GM18505 (cell line): ENCODE results near the gene TMEM121.
A peak's percentile ranks its signal among the peaks of the same experiment; 100 is the strongest.
"Not testable (repeated sequence)": the region's sequence is repeated elsewhere in the genome, so short reads cannot be mapped to it uniquely, and the experiment has no call there.

Experiments used
- ATAC-seq: cut with Tn5 transposase; IDR thresholded peaks from one replicate; pipeline ENCODE4 v1.9.1; 2021; ENCODE audit not compliant: unreplicated experiment
- POLR2A ChIP-seq: IDR thresholded peaks from 4 replicates; pipeline ENCODE4 v1.6.1; 2011; ENCODE audit warnings: borderline replicate concordance; ENCODE audit not compliant: insufficient read depth, insufficient read length; ENCODE audit errors: extremely low read depth

TMEM121 gene

GRCh38 chr14:105547741-105548169 is 21.4 kb downstream of the TMEM121 start:
- TF ChIP-seq POLR2A: no peak
- no peak for ATAC-seq

DNA sequence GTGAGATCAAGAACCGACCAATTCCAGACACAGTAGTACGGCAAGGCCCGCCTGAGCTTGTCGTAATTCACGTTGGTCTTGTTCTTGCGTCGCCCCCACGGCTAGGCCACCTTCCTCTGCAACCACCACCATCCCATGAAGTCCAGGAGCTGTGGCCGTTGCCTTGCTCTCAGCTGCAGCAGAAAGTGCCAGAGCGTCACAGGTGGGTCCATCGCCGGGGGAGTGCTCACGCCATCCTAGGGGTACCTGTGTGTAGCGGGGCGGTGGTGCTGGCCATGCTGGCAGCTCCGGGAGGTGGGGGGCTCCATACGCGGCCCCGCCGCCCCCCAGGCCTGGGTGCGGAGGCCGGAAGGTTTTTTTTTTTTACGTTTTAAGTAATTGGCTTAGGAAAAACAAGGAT is 23.1 kb downstream of the TMEM121 start:
- TF ChIP-seq POLR2A: no peak
- ATAC-seq: no peak

- no peak for TF ChIP-seq POLR2A
Observed at GRCh38 chr14:105554022-105554421, 27.6 kb downstream of the TMEM121 start.

DNA sequence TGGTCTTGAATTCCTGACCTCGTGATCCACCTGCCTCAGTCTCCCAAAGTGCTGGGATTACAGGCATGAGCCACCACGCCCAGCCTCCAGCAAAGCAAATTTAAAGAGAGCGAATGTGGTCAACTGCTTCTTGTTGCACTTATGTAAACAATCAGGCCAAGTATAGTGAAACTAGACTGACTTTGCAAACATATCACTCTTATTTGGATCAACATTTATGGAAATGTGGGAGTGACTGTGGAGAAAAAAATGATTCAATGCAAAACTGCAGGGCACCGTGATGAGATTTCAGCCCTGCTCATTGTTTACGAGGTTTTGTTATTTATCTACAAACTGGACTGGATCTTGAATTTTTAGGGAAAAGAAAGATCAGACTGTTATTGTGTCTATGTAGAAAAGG is 28.1 kb downstream of the TMEM121 start:
- ATAC-seq: no peak
- no peak for TF ChIP-seq POLR2A

More at GRCh38 chr14:105554022-105554421, 27.6 kb downstream of the TMEM121 start:
- no peak for ATAC-seq

DNA sequence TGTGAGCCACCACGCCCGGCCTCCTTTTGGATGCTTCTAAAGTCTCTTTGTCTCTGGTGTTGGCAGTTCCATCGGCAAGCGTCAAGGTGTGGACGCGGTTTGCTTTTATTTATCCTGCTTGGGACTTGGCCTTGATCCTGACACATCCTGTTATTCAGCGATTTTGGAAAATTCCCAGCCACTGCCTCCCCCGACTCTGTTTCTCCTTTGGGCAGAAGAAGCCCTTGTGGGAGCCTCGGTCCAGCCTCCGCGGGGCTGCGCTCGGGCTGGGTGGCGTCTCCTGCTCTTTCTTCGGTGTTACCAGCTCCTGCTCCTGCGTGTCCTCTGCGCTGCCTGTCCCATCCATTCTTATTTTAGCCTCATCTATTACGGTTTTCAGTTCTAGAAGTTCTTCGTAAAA is 31.3 kb downstream of the TMEM121 start:
- ATAC-seq: not testable (repeated sequence)

- ATAC-seq: not testable (repeated sequence)
Observed at GRCh38 chr14:105558449-105559154, 32.2 kb downstream of the TMEM121 start.

- ATAC-seq: peak; percentile 44
Observed at GRCh38 chr14:105559384-105560047, 33.1 kb downstream of the TMEM121 start.

GRCh38 chr14:105560048-105560669 is 33.8 kb downstream of the TMEM121 start:
- ATAC-seq: peak; percentile 56

- ATAC-seq: not testable (repeated sequence)
Observed at GRCh38 chr14:105561345-105561744, 35.0 kb downstream of the TMEM121 start.

DNA sequence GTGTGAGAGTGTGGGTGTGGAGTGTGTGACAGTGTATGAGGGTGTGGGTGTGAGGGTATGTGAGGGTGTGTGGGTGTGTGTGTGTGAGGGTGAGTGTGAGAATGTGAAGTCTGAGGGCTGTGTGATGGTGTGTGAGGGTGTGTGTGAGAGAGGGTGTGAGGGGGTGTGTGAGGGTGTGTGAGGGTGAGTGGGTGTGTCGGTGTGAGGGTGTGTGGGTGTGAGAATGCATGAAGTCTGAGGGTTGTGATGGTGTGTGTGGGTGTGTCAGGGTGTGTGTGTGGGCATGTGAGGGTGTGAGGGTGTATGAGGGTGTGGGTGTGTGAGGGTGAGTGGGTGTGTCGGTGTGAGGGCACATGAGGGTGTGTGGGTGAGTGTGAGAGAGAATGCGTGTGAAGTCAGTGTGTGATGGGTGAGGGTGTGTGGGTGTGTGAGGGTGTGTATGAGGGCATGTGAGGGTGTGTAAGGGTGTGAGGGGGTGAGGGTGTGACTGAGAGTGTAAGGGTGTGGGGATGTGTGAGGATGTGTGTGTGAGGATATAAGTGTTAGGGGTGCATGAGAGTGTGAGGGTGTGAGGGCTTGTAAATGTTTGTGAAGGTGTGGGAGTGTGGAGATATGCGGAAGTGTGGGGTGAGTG is 36.4 kb downstream of the TMEM121 start:
- no peak for TF ChIP-seq POLR2A
- no peak for ATAC-seq

- no peak for ATAC-seq
- TF ChIP-seq POLR2A: no peak
Observed at GRCh38 chr14:105563347-105563737, 37.0 kb downstream of the TMEM121 start.

GRCh38 chr14:105564536-105564935 is 38.2 kb downstream of the TMEM121 start:
- ATAC-seq: not testable (repeated sequence)

- ATAC-seq: not testable (repeated sequence)
Observed at GRCh38 chr14:105565185-105565919, 39.0 kb downstream of the TMEM121 start.

DNA sequence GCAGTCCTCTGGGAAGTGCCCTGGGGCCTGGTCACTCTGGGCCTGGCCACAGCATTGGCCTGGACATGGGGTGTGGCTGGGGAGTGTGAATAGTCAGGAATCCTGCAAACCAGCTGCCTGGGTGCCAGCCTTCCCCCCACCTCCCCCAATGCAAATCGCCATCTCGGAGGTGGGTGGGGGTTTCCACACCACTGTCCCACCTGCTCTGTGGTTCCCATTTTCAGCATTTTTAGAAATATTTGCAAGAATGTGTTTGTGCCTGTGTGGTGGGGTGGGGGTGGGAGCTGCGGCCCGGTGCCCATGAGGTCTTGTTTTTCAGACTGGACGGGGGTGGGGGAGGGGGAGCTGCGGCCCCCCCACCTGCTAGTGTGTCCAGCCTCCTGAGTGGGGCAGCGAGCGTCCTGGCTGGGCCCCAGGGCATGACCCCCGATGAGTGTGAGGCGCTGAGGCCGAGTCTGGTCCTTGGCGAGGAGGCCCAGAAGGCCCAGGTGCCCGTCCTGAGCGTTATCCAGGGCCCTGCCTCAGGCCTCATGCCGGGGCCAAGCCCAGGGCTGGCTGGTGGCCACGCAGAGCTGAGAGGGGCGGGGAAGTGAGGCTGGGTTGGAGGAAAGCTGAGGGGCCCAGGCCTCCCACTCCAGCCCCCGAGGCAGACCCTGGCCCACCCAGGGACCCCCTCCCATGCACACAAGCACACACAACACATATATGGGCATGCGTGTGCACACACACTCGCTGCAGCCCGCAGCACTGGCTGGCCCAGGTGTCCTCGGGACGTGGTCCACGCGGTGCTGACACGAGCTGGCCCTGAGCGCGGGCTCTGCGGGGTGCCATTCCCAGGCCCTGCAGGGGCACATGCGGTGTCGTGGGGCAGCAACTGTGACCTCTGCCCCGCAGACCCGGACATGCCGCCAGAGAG is 40.1 kb downstream of the TMEM121 start:
- ATAC-seq: peak; percentile 34

DNA sequence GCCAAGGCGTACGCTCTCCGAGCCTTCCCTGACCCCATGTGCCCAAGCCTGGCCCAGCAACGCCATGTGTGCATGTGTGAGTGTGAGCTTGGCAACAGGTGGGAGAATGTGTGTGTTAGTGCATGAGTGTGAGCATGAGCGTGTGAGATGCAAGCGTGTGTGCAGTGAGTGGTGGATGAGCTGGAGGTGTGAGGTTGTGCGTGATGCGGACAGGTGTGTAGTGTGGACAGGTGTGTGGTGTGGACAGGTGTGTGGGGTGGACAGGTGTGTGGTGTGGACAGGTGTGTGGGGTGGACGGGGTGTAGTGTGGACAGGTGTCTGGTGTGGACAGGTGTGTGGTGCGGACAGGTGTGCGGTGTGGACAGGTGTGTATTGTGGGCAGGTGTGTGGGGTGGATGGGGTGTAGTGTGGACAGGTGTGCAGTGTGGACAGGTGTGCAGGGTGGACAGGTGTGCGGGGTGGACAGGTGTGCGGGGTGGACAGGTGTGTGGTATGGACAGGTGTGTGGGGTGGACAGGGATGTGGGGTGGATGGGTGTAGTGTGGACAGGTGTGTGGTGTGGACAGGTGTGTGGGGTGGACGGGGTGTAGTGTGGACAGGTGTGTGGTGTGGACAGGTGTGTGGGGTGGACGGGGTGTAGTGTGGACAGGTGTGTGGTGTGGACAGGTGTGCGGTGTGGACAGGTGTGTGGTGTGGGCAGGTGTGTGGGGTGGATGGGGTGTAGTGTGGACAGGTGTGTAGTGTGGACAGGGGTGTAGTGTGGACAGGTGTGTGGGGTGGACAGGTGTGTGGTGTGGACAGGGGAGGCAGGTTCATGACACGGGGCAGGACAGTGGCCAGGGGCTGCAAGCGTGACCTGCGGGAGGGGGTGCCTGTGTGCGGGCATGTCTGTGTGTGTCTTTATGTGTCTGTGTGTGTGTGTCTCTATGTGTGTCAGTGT is 41.1 kb downstream of the TMEM121 start:
- not testable (repeated sequence) for ATAC-seq

DNA sequence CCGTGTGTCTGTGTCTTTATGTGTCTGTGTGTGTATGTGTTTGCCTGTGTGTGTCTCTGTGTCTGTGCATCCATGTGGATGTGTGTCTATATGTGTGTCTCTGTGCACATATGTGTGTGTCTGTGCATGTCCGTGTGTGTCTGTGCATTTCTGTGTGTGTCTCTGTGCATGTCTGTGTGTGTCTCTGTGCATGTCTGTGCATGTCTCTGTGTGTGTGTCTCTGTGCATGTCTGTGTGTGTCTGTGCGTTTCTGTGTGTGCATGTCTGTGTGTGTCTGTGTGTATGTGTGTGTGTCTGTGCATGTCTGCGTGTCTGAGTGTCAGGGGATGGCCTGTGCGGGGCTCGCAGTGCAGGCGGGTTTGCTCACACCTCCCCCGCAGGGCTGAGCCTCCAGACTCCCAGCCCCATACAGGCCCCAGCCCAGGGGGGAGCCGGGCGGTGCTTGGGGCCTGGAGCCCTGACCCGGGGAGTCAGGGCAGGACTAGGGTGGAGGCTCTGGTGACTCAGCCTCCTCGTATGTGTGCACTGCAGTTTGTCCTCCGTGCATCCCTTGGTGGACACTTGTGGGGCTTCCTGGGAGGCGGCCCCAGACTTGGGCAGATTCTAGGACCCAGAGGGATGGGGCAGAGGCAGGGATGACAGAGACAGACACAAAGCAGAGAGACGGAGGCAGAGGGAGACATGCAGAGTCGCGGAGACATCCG is 41.9 kb downstream of the TMEM121 start:
- not testable (repeated sequence) for ATAC-seq
